Measurements from ENCODE around the gene SLC35A5. TPM values are rescaled to one million over a fixed set of nuclear protein-coding genes. Genes with fewer than 3 reads are reported as not detected.

The SLC35A5 gene
- total RNA-seq, 5 donors from 2014 or later (not counting 1 experiment from before 2014, with no cell fraction given), result 11.7 to 20.4 (median 16.3) TPM

- Mint-ChIP-seq H3K27me3 (no peaks in the 10 kb centered on the region), H3K36me3 (no peaks in the 10 kb centered on the region), H3K27ac (no peak overlapping the region), H3K4me3 (no peak overlapping the region), H3K4me1 (peaks cover 0 to 6% (median 0%) of the 10 kb centered on the region in 3 donors), H3K9me3 (no peaks in the 10 kb centered on the region)
- no peaks in the 10 kb centered on the region for H3K36me3 ChIP-seq (ENCODE audit: control insufficient read depth in 2 of 2, extremely low read depth in 1 of 2, insufficient read depth in 1 of 2, low read length in 1 of 2)
- POLR2A ChIA-PET, result no interaction called here
- CTCF ChIA-PET, result interaction anchor here (0.8 to 0.9 kb wide), 2 partner anchors 9 to 12 kb away, joined by 3 read pairs; no protein-coding TSS in a partner anchor
- WGBS (ENCODE audit: insufficient coverage), result 100% methylated on average over 3 of the region's 3 CpGs
- no peaks in the 10 kb centered on the region for H3K27me3 ChIP-seq (replicated peaks in 1 of 2; ENCODE audit: control insufficient read depth in 2 of 2, extremely low read depth in 1 of 2, insufficient read depth in 2 of 2, low read length in 1 of 2)
- H3K4me1 ChIP-seq (ENCODE audit: control insufficient read depth in 1 of 2, extremely low read depth in 1 of 2, insufficient read depth in 2 of 2, low read length in 2 of 2), result no peaks in the 10 kb centered on the region
- no peak overlapping the region for H3K27ac ChIP-seq (ENCODE audit: low read length)
- no peaks in the 10 kb centered on the region for H3K9me3 ChIP-seq
- no peak for ATAC-seq (replicated peaks in 1 of 4)
- no peak overlapping the region for H3K4me3 ChIP-seq (ENCODE audit: control insufficient read depth in 1 of 2, extremely low read depth in 1 of 2, low read length in 1 of 2)
- DNase-seq, result no peak
Measured at GRCh38 chr3:112631257-112631656, 69.4 kb downstream of the SLC35A5 start.

- no peak for ATAC-seq (replicated peaks in 1 of 4)
- H3K27me3 ChIP-seq (replicated peaks in 1 of 2; ENCODE audit: control insufficient read depth in 2 of 2, extremely low read depth in 1 of 2, insufficient read depth in 2 of 2, low read length in 1 of 2), result no peaks in the 10 kb centered on the region
- H3K27me3 Mint-ChIP-seq, result no peaks in the 10 kb centered on the region
- H3K36me3 Mint-ChIP-seq, result no peaks in the 10 kb centered on the region
- ChIA-PET POLR2A (no interaction called here), CTCF (interaction anchor here in 1 of 2 donors (1.0 to 1.7 kb wide), 2 partner anchors 10 to 349 kb away, joined by 3 to 4 read pairs; no protein-coding TSS in a partner anchor)
- H3K4me1 Mint-ChIP-seq, result peaks cover 0 to 6% (median 0%) of the 10 kb centered on the region in 3 donors
- H3K4me1 ChIP-seq (ENCODE audit: control insufficient read depth in 1 of 2, extremely low read depth in 1 of 2, insufficient read depth in 2 of 2, low read length in 2 of 2), result no peaks in the 10 kb centered on the region
- no peaks in the 10 kb centered on the region for H3K9me3 Mint-ChIP-seq
- 100% methylated on average over 1 of the region's 4 CpGs for WGBS (ENCODE audit: insufficient coverage)
- no peaks in the 10 kb centered on the region for H3K9me3 ChIP-seq
- no peak for DNase-seq
- no peaks in the 10 kb centered on the region for H3K36me3 ChIP-seq (ENCODE audit: control insufficient read depth in 2 of 2, extremely low read depth in 1 of 2, insufficient read depth in 1 of 2, low read length in 1 of 2)
- no peak overlapping the region for H3K27ac Mint-ChIP-seq
- no peak overlapping the region for H3K4me3 ChIP-seq (ENCODE audit: control insufficient read depth in 1 of 2, extremely low read depth in 1 of 2, low read length in 1 of 2)
- H3K4me3 Mint-ChIP-seq, result no peak overlapping the region
- no peak overlapping the region for H3K27ac ChIP-seq (ENCODE audit: low read length)
Measured at GRCh38 chr3:112632596-112632995, 70.8 kb downstream of the SLC35A5 start.

DNA sequence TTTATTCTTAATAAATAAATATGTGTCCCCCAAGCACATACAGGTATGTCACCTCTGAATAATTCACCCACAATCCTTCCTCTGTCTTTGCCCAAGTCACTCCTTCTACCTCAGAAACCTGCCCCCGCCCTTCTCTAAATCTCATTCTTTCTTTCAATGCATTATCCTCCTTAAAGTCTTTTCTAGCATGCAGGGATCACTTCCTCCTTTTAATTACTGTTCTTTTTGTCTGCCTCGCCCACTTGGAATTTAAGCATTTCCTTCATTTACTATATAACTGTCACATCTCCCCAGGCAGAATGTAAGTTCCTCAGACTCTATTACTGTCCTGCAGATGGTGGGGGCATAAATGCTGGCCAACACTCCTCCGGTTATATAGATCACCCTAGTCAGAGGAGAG is 71.3 kb downstream of the SLC35A5 start:
- H3K4me1 ChIP-seq (ENCODE audit: control insufficient read depth in 1 of 2, extremely low read depth in 1 of 2, insufficient read depth in 2 of 2, low read length in 2 of 2), result no peaks in the 10 kb centered on the region
- Mint-ChIP-seq H3K4me1 (peaks cover 0 to 6% (median 0%) of the 10 kb centered on the region in 3 donors), H3K27me3 (no peaks in the 10 kb centered on the region), H3K4me3 (no peak overlapping the region), H3K27ac (no peak overlapping the region), H3K36me3 (no peaks in the 10 kb centered on the region), H3K9me3 (no peaks in the 10 kb centered on the region)
- H3K27ac ChIP-seq (ENCODE audit: low read length), result no peak overlapping the region
- POLR2A ChIA-PET, result no interaction called here
- ATAC-seq (replicated peaks in 1 of 4) (no peak), DNase-seq (no peak)
- 100% methylated on average over 2 of the region's 3 CpGs for WGBS (ENCODE audit: insufficient coverage)
- no peaks in the 10 kb centered on the region for H3K27me3 ChIP-seq (replicated peaks in 1 of 2; ENCODE audit: control insufficient read depth in 2 of 2, extremely low read depth in 1 of 2, insufficient read depth in 2 of 2, low read length in 1 of 2)
- CTCF ChIA-PET, result interaction anchor here (1.7 kb wide), 2 partner anchors 10 to 349 kb away, joined by 4 to 6 read pairs; no protein-coding TSS in a partner anchor
- no peaks in the 10 kb centered on the region for H3K36me3 ChIP-seq (ENCODE audit: control insufficient read depth in 2 of 2, extremely low read depth in 1 of 2, insufficient read depth in 1 of 2, low read length in 1 of 2)
- H3K9me3 ChIP-seq, result no peaks in the 10 kb centered on the region
- no peak overlapping the region for H3K4me3 ChIP-seq (ENCODE audit: control insufficient read depth in 1 of 2, extremely low read depth in 1 of 2, low read length in 1 of 2)

- Mint-ChIP-seq H3K4me1 (peaks cover 0 to 6% (median 0%) of the 10 kb centered on the region in 3 donors), H3K36me3 (no peaks in the 10 kb centered on the region), H3K9me3 (no peaks in the 10 kb centered on the region), H3K27ac (no peak overlapping the region), H3K4me3 (no peak overlapping the region), H3K27me3 (no peaks in the 10 kb centered on the region)
- Histone ChIP-seq H3K4me1 (ENCODE audit: control insufficient read depth in 1 of 2, extremely low read depth in 1 of 2, insufficient read depth in 2 of 2, low read length in 2 of 2) (no peaks in the 10 kb centered on the region), H3K4me3 (ENCODE audit: control insufficient read depth in 1 of 2, extremely low read depth in 1 of 2, low read length in 1 of 2) (no peak overlapping the region), H3K27me3 (replicated peaks in 1 of 2; ENCODE audit: control insufficient read depth in 2 of 2, extremely low read depth in 1 of 2, insufficient read depth in 2 of 2, low read length in 1 of 2) (no peaks in the 10 kb centered on the region), H3K9me3 (no peaks in the 10 kb centered on the region), H3K27ac (ENCODE audit: low read length) (no peak overlapping the region), H3K36me3 (ENCODE audit: control insufficient read depth in 2 of 2, extremely low read depth in 1 of 2, insufficient read depth in 1 of 2, low read length in 1 of 2) (no peaks in the 10 kb centered on the region)
- WGBS (ENCODE audit: insufficient coverage), result no CpG with 5 or more reads among the region's 1 CpG
- no peak for ATAC-seq (replicated peaks in 1 of 4)
- DNase-seq, result no peak
- ChIA-PET CTCF (interaction anchor here (0.6 to 1.7 kb wide), 2 partner anchors 9 to 302 kb away, joined by 6 read pairs; no protein-coding TSS in a partner anchor), POLR2A (no interaction called here)
Measured at GRCh38 chr3:112633757-112634156, 71.9 kb downstream of the SLC35A5 start.

- Histone ChIP-seq H3K4me3 (ENCODE audit: control insufficient read depth in 1 of 2, extremely low read depth in 1 of 2, low read length in 1 of 2) (no peak overlapping the region), H3K4me1 (ENCODE audit: control insufficient read depth in 1 of 2, extremely low read depth in 1 of 2, insufficient read depth in 2 of 2, low read length in 2 of 2) (no peaks in the 10 kb centered on the region), H3K9me3 (no peaks in the 10 kb centered on the region), H3K27me3 (replicated peaks in 1 of 2; ENCODE audit: control insufficient read depth in 2 of 2, extremely low read depth in 1 of 2, insufficient read depth in 2 of 2, low read length in 1 of 2) (peaks cover 0 to 9% of the 10 kb centered on the region in 2 experiments), H3K36me3 (ENCODE audit: control insufficient read depth in 2 of 2, extremely low read depth in 1 of 2, insufficient read depth in 1 of 2, low read length in 1 of 2) (no peaks in the 10 kb centered on the region), H3K27ac (ENCODE audit: low read length) (no peak overlapping the region)
- H3K9me3 Mint-ChIP-seq, result no peaks in the 10 kb centered on the region
- H3K27ac Mint-ChIP-seq, result no peak overlapping the region
- ChIA-PET POLR2A (no interaction called here), CTCF (interaction anchor here (0.6 to 1.7 kb wide), 4 partner anchors 8 to 630 kb away, joined by 3 to 6 read pairs (median 4); no protein-coding TSS in a partner anchor)
- 83% methylated on average over 1 of the region's 4 CpGs for WGBS (ENCODE audit: insufficient coverage)
- ATAC-seq (replicated peaks in 1 of 4) (no peak), DNase-seq (no peak)
- no peak overlapping the region for H3K4me3 Mint-ChIP-seq
- peaks cover 0 to 4% (median 0%) of the 10 kb centered on the region in 3 donors for H3K4me1 Mint-ChIP-seq
- H3K27me3 Mint-ChIP-seq, result no peaks in the 10 kb centered on the region
- H3K36me3 Mint-ChIP-seq, result no peaks in the 10 kb centered on the region
Measured at GRCh38 chr3:112634786-112635541, 73.1 kb downstream of the SLC35A5 start.

Data from T-cell (primary cell).